NCI-H2227 (cell line): ENCODE results near the gene TARM1.
A peak's percentile ranks its signal among the peaks of the same experiment; 100 is the strongest.
"Not testable (repeated sequence)": the region's sequence is repeated elsewhere in the genome, so short reads cannot be mapped to it uniquely, and the experiment has no call there.

ENCODE experiments used
- DNase-seq: peaks from one replicate; lab custom pipeline; 2025; ENCODE audit not compliant: unreplicated experiment; lab: John Stamatoyannopoulos, UW

TARM1 gene

GRCh38 chr19:54100561-54100960, 19.4 kb upstream of the TARM1 start, which contains the start of gene OSCAR:
Gene OSCAR, minus strand, starts transcription at chr19:54100803. Its CDS starts 11 bp downstream, at chr19:54100792.
- DNase-seq, result no peak

GRCh38 chr19:54099903-54100255, 18.7 kb upstream of the TARM1 start:
- DNase-seq, result not testable (repeated sequence)

- DNase-seq, result no peak
These were observed 18.2 kb upstream of the TARM1 start for GRCh38 chr19:54099190-54099902.

- DNase-seq, result no peak
These were observed 15.5 kb upstream of the TARM1 start for GRCh38 chr19:54096617-54097106.

- peak; percentile 78 for DNase-seq
These were observed 14.9 kb upstream of the TARM1 start for GRCh38 chr19:54095859-54096616.

GRCh38 chr19:54095136-54095858, 14.1 kb upstream of the TARM1 start:
- no peak for DNase-seq

GRCh38 chr19:54094426-54095000, 13.3 kb upstream of the TARM1 start:
- no peak for DNase-seq

GRCh38 chr19:54084410-54084809, 3.2 kb upstream of the TARM1 start:
- DNase-seq, result no peak

GRCh38 chr19:54077334-54077733, 3.8 kb downstream of the TARM1 start:
- no peak for DNase-seq

GRCh38 chr19:54074851-54075250, 6.3 kb downstream of the TARM1 start:
- no peak for DNase-seq

- DNase-seq, result no peak
These were observed 7.3 kb downstream of the TARM1 start for GRCh38 chr19:54073829-54074228.

GRCh38 chr19:54069470-54069869, 11.7 kb downstream of the TARM1 start:
- no peak for DNase-seq

GRCh38 chr19:54063350-54064116, 17.6 kb downstream of the TARM1 start, which contains the start of gene VSTM1:
Gene VSTM1, minus strand, starts transcription at chr19:54063897. Its CDS starts 120 bp downstream, at chr19:54063777.
- no peak for DNase-seq

GRCh38 chr19:54062643-54063042, 18.5 kb downstream of the TARM1 start:
- DNase-seq, result no peak

- DNase-seq, result no peak
These were observed 33.5 kb downstream of the TARM1 start for GRCh38 chr19:54047616-54048015.

- DNase-seq, result no peak
These were observed 35.4 kb downstream of the TARM1 start for GRCh38 chr19:54045771-54046170.

- DNase-seq, result no peak
These were observed 38.2 kb downstream of the TARM1 start for GRCh38 chr19:54042989-54043388.

- no peak for DNase-seq
These were observed 39.1 kb downstream of the TARM1 start for GRCh38 chr19:54041969-54042606.

- DNase-seq, result no peak
These were observed 41.2 kb downstream of the TARM1 start for GRCh38 chr19:54040003-54040402.

GRCh38 chr19:54036542-54036941, 44.6 kb downstream of the TARM1 start:
- DNase-seq, result not testable (repeated sequence)
